Immature natural killer cell (primary cell): ENCODE measurements around the gene SGTA. TPM values are rescaled to one million over a fixed set of nuclear protein-coding genes. Genes with fewer than 3 reads are reported as not detected.

ENCODE experiments used
- DNase-seq, 3 donors: peaks; one replicate each; pipeline ENCODE4 v3.0.0; 2022; ENCODE audit warnings: mixed read lengths in 1 of 3
- H3K27ac Mint-ChIP-seq, 6 donors: one replicate each; pipeline ENCODE4 v1.8.0; 2020; ENCODE audit warnings: mixed read lengths in 6 of 6, mild to moderate bottlenecking in 5 of 6, inconsistent platforms in 4 of 6, moderate library complexity in 3 of 6
- H3K27me3 Mint-ChIP-seq, 3 donors: one replicate each; pipeline ENCODE4 v1.8.0; 2020 to 2021; ENCODE audit warnings: low read depth in 3 of 3, mild to moderate bottlenecking in 3 of 3, mixed read lengths in 3 of 3, moderate library complexity in 3 of 3, inconsistent platforms in 1 of 3
- H3K36me3 Mint-ChIP-seq, 3 donors: one replicate each; pipeline ENCODE4 v1.8.0; 2020; ENCODE audit warnings: mixed read lengths in 3 of 3, inconsistent platforms in 2 of 3, mild to moderate bottlenecking in 2 of 3
- H3K4me1 Mint-ChIP-seq, 2 donors: one replicate each; pipeline ENCODE4 v1.8.0; 2020; ENCODE audit warnings: inconsistent platforms in 2 of 2, mild to moderate bottlenecking in 2 of 2, mixed read lengths in 2 of 2, moderate library complexity in 1 of 2
- H3K4me3 Mint-ChIP-seq, 5 donors: one replicate each; pipeline ENCODE4 v1.8.0; 2020; ENCODE audit warnings: mild to moderate bottlenecking in 5 of 5, mixed read lengths in 5 of 5, inconsistent platforms in 3 of 5, moderate library complexity in 3 of 5
- H3K9me3 Mint-ChIP-seq, 6 donors: one replicate each; pipeline ENCODE4 v1.8.0; 2020; ENCODE audit warnings: mild to moderate bottlenecking in 6 of 6, mixed read lengths in 6 of 6, inconsistent platforms in 4 of 6, moderate library complexity in 3 of 6
- polyA plus RNA-seq, 3 donors: library from polyadenylated mRNA; unstranded; fragments of 300-500 nt; fragmentation: Illumina TruSeq; gene quantifications; one replicate each; pipeline ENCODE4 v1.2.3, GENCODE V29; 2021

SGTA gene
- polyA plus RNA-seq, 3 donors from 2014 or later, result 32.1 to 47.6 (median 34.3) TPM

GRCh38 chr19:2722541-2723344, 60.3 kb downstream of the SGTA start:
- Mint-ChIP-seq H3K27ac (no peak overlapping the region), H3K27me3 (peaks cover 2 to 7% (median 6%) of the 10 kb centered on the region in 3 donors), H3K9me3 (peaks cover 0 to 1% (median 0%) of the 10 kb centered on the region in 6 donors), H3K36me3 (peaks cover 0 to 4% (median 0%) of the 10 kb centered on the region in 3 donors), H3K4me1 (peaks cover 0 to 4% of the 10 kb centered on the region in 2 donors), H3K4me3 (no peak overlapping the region)
- DNase-seq, result no peak

- H3K9me3 Mint-ChIP-seq, result peaks cover 0 to 1% (median 0%) of the 10 kb centered on the region in 6 donors
- no peak overlapping the region for H3K27ac Mint-ChIP-seq
Observed at GRCh38 chr19:2721570-2722540, 61.2 kb downstream of the SGTA start.

GRCh38 chr19:2720777-2721569, 62.1 kb downstream of the SGTA start, which contains the start of gene DIRAS1:
Gene DIRAS1 (minus strand): TSS chr19:2721372. CDS start chr19:2717806, 3,566 bp downstream.
- Mint-ChIP-seq H3K36me3 (peaks cover 0 to 4% (median 0%) of the 10 kb centered on the region in 3 donors), H3K4me3 (peak within 1 kb of the TSS in 1 of 5 donors; percentile 18), H3K4me1 (peaks cover 0 to 4% of the 10 kb centered on the region in 2 donors), H3K9me3 (peaks cover 0 to 3% (median 0%) of the 10 kb centered on the region in 6 donors), H3K27me3 (peaks cover 2 to 6% (median 5%) of the 10 kb centered on the region in 3 donors), H3K27ac (no peak within 1 kb of the TSS)
- DNase-seq, result no peak

More at GRCh38 chr19:2721570-2722540, 61.2 kb downstream of the SGTA start:
- Mint-ChIP-seq H3K4me1 (peaks cover 0 to 4% of the 10 kb centered on the region in 2 donors), H3K36me3 (peaks cover 0 to 4% (median 0%) of the 10 kb centered on the region in 3 donors), H3K27me3 (peaks cover 2 to 7% (median 6%) of the 10 kb centered on the region in 3 donors), H3K4me3 (peak overlapping the region in 1 of 5 donors; percentile 18)
- DNase-seq, result no peak

GRCh38 chr19:2719920-2720776, 62.9 kb downstream of the SGTA start:
- no peak overlapping the region for H3K27ac Mint-ChIP-seq
- peaks cover 0 to 4% of the 10 kb centered on the region in 2 donors for H3K4me1 Mint-ChIP-seq
- no peak for DNase-seq
- peaks cover 0 to 8% (median 0%) of the 10 kb centered on the region in 3 donors for H3K36me3 Mint-ChIP-seq
- peaks cover 0 to 8% (median 3%) of the 10 kb centered on the region in 6 donors for H3K9me3 Mint-ChIP-seq
- peaks cover 0 to 7% (median 5%) of the 10 kb centered on the region in 3 donors for H3K27me3 Mint-ChIP-seq
- peak overlapping the region in 3 of 5 donors; percentile 7 to 44 (median 36) for H3K4me3 Mint-ChIP-seq

GRCh38 chr19:2719232-2719735, 63.8 kb downstream of the SGTA start:
- H3K27me3 Mint-ChIP-seq, result peaks cover 0 to 7% (median 5%) of the 10 kb centered on the region in 3 donors
- H3K36me3 Mint-ChIP-seq, result peaks cover 0 to 6% (median 0%) of the 10 kb centered on the region in 3 donors
- H3K27ac Mint-ChIP-seq, result no peak overlapping the region
- H3K4me3 Mint-ChIP-seq, result no peak overlapping the region
- DNase-seq, result no peak
- H3K4me1 Mint-ChIP-seq, result peaks cover 0 to 4% of the 10 kb centered on the region in 2 donors
- peaks cover 0 to 9% (median 3%) of the 10 kb centered on the region in 6 donors for H3K9me3 Mint-ChIP-seq

GRCh38 chr19:2717638-2718541, 65.2 kb downstream of the SGTA start:
- no peak overlapping the region for H3K4me3 Mint-ChIP-seq
- peaks cover 0 to 9% (median 3%) of the 10 kb centered on the region in 6 donors for H3K9me3 Mint-ChIP-seq
- no peak overlapping the region for H3K27ac Mint-ChIP-seq
- H3K36me3 Mint-ChIP-seq, result peaks cover 0 to 4% (median 0%) of the 10 kb centered on the region in 3 donors
- DNase-seq, result no peak
- H3K4me1 Mint-ChIP-seq, result peaks cover 0 to 4% of the 10 kb centered on the region in 2 donors
- peaks cover 0 to 5% (median 5%) of the 10 kb centered on the region in 3 donors for H3K27me3 Mint-ChIP-seq

- Mint-ChIP-seq H3K27me3 (peaks cover 1 to 5% (median 5%) of the 10 kb centered on the region in 3 donors), H3K4me1 (peaks cover 0 to 4% of the 10 kb centered on the region in 2 donors), H3K4me3 (no peak overlapping the region), H3K9me3 (peaks cover 0 to 9% (median 3%) of the 10 kb centered on the region in 6 donors), H3K36me3 (peaks cover 0 to 4% (median 0%) of the 10 kb centered on the region in 3 donors), H3K27ac (no peak overlapping the region)
- no peak for DNase-seq
Observed at GRCh38 chr19:2716722-2717637, 66.1 kb downstream of the SGTA start.

- peaks cover 0 to 4% of the 10 kb centered on the region in 2 donors for H3K4me1 Mint-ChIP-seq
- no peak overlapping the region for H3K4me3 Mint-ChIP-seq
- peaks cover 0 to 4% (median 0%) of the 10 kb centered on the region in 3 donors for H3K36me3 Mint-ChIP-seq
- H3K9me3 Mint-ChIP-seq, result peaks cover 0 to 9% (median 3%) of the 10 kb centered on the region in 6 donors
- DNase-seq, result no peak
- no peak overlapping the region for H3K27ac Mint-ChIP-seq
- peaks cover 2 to 5% (median 3%) of the 10 kb centered on the region in 3 donors for H3K27me3 Mint-ChIP-seq
Observed at GRCh38 chr19:2716275-2716650, 66.8 kb downstream of the SGTA start.

- DNase-seq, result no peak
- H3K9me3 Mint-ChIP-seq, result peaks cover 0 to 9% (median 3%) of the 10 kb centered on the region in 6 donors
- H3K27ac Mint-ChIP-seq, result no peak overlapping the region
- no peak overlapping the region for H3K4me3 Mint-ChIP-seq
- H3K36me3 Mint-ChIP-seq, result peaks cover 0 to 4% (median 0%) of the 10 kb centered on the region in 3 donors
- H3K27me3 Mint-ChIP-seq, result peaks cover 2 to 5% (median 3%) of the 10 kb centered on the region in 3 donors
- H3K4me1 Mint-ChIP-seq, result peaks cover 0 to 4% of the 10 kb centered on the region in 2 donors
Observed at GRCh38 chr19:2715470-2716274, 67.4 kb downstream of the SGTA start.
